ENCODE results near the gene PCTP.

PCTP gene

DNA sequence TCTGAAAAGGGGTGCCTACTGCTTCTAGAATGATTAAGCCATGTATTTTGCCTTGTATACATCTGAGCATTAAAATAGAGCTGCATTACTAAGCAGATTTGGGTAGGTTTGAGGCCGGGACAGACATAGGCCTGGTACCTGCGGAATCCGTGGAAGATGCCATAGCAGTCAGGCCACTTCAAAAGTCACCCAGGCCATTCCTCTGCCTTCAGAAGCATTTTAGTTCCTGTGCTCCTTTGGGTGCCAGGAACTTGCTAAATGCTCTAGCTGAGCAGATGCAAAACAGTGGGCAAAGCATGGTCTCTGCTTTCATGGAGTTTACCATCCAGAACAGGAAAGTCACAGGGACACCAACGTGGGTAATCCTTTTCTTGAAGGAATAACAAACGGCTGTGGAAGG is 22.5 kb upstream of the PCTP start:
- DNase-seq: no peak

DNA sequence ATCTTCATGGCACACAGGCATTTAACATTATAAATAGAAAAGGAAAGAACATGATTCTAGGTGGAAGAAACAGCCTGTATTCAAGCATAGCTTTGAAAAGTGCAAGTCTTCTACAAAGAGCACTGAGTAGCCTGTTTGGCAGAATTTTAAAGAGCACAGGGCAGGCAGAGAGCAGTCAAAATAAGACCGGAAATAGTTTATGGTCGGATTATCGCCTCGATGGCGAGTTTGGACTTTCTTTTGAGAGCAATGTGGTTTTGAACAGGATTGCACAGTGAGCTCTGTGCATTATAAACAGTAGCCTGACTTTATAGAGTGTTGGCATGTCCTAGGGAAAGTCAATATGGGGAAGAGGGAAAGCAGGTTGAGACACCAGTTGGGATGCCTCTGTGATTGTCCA is 22.0 kb upstream of the PCTP start:
- no peak for DNase-seq

DNA sequence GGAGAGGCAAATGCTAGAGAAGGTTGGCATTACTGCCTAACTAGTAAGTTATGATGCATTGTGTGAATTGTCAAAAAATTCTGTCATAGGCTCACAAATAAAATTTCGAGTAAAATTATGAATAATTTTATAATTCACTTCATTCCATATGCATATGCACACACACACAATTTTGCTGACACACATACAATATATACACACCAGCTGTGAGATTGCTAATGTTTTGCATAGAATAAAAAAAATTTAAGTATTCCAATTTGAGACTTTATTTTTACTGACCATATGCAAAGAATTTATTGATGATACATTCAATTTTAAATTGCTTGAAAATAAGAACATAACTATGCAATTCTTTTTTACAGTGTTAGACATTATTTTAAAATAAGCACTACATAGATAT is 21.4 kb upstream of the PCTP start:
- no peak for DNase-seq

DNA sequence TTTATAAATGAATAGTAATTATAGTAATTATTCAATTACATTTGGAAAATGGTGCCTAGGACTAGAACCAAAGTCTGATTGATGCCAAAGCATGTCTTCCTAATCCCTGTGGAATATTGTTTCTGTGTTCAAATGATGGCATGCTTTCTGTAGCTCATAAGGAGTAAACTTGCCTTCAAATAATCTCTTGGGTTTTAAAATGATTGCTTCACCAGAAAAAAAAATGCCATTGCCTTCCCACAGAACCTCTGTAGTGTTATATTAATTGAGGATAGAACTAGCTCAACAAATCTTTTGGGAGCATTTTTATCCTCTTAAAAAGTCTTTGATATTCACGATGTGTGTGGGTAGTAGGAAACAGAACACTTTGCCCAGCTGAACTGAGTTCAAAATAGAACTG is 20.5 kb upstream of the PCTP start:
- DNase-seq: no peak

DNA sequence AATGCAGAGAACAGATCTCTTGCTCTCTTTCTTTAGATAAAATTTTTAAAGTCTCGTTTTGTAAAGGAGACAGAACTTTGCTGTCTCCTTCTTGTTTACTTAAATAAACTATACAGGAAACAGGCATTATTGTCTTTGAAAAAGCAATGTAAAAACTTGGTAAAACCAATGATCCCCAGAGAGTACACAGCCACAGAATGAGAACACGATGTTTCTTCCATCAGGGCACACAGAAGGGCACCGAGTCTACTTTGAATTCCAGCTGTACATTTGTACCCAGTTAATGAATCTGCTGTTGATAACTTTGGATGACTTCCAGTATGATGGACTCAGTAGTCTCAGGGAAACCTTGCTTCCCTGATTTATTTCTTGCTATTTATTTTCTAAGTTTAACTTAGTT is 20.0 kb upstream of the PCTP start:
- DNase-seq: no peak

DNA sequence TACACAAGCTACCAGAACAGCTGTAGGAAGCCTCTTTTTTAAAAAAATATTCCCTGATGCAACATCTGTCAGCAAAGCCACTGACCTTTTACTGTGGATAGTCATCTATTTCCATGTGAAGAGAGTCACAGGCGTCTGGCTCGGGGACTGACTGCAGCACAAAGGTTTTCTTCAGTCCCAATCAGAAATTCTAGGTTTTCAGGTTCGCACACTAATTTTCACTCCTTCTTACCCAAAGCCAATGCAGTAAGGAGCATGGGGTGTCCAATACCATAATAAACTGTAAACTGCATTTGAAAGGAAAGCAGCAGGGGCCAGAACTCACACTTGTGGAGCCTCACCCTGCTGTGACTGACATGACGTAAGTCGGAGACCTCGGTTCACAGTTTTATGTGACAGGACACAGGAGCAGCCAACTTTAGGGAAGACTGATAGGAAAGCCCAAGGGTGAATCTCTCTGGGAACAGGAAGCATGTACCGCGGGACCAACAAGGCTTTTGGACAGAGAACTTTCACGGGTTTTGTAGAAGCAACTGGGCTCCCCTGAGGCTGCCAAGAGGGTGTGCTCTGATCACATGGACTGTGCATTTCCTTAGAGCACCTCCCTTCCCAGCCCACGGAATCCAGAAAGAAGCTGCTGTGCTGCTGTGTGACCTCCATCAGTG is 19.1 kb upstream of the PCTP start:
- DNase-seq: no peak

DNA sequence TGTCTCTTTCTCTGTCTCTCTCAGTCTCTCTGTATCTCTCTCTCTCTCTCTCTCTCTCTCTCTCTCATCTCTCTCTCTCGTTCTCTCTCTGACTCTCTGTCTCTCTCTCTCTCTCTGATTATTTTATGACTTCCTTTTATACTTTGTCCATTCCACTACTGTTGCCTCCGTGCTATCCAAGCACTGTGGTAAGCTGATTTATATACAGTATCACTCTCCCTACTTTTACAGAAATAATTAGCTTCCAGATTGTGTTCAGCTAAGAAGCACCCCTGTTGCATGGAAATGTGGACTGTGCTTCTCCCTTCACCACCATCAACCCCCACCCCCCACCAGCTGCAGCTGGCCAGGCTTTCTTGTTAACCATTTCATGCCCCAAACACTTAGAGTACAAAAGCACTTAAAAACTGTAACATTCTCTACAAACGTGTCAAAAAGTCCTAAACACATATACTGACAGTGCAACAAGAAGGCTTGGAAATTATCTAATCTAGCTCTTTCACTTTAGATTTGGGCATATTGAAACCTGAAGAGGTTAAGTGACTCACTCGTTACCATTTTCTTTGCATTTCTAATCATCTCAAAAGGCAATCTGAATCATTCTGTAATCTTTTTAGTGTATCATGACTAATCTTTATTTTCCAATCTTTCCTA is 16.6 kb upstream of the PCTP start:
- peak in 1 of 2 experiments; percentile 18 for DNase-seq

DNA sequence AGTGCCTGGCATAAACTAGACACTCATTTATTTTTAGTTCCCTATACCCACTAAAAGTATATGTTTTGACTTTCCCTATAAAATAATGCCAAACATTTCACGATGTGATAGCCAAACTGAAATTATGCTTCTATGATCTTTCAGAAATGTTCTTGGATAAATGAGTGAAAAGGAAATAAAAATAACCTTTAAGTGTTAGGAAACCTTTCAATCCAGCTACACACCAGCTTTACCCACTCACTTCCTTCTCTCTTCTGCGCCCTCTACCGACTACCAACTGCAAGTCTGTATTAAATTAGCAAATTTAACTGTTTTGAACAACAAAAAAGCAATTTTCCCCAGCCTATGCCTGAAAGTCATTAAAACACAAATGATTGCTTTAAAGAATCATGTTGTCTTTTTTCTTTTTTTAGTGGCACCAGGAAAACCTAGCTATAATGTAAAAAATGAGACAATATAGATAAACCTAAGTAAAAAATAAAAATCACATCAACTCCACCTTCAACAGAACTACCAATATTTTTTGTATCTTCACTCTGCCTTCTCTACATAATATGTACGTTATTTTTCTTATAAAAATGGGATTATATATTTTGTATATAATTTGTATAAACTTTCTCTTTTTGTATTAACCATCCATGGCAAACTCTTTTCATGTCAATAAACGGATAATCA is 15.0 kb upstream of the PCTP start:
- peak in 1 of 2 experiments; percentile 43 for DNase-seq

DNA sequence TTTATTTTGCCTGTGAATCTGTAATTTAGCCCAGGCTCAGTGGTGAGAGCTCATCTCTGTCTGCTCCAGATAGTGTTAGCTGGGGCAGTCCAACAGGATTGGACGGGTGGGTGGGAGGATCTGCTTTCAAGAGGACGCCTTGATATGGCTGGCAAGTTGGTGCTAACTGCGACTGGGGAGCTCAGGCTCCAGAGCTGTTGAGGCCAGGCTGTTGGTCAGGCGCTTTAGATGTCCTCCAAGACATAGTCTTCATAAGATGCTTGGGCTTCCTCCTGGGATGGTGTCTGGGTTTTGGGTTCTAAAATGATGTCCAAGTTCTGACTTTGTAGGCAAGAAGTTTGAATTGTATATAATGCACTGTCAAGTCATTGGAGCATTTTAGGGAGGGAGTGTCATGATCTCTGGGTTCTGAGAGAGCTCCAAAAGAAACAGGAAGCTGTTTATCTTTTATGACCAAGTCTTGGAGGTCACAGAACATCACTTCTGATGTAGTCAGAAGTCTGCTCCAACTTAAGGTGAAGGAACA is 12.8 kb upstream of the PCTP start:
- DNase-seq: no peak

GRCh38 chr17:55740511-55741355 is 10.1 kb upstream of the PCTP start:
- DNase-seq: no peak

DNA sequence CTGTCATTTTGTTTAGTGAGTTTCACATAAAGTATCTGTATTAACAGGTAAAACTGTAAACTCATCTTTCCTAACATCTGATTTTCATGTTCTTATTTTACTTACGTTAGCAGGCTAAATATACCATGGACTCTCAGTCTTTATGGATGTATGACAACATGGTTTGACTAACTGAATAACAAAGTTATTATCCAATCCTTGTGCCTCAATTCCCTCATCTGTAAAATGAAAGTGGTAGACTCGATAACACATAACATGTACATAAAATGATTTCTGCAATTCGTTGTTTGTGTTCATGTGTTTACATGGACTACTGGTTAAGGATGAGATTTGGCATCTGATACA is 9.5 kb upstream of the PCTP start:
- no peak for DNase-seq

DNA sequence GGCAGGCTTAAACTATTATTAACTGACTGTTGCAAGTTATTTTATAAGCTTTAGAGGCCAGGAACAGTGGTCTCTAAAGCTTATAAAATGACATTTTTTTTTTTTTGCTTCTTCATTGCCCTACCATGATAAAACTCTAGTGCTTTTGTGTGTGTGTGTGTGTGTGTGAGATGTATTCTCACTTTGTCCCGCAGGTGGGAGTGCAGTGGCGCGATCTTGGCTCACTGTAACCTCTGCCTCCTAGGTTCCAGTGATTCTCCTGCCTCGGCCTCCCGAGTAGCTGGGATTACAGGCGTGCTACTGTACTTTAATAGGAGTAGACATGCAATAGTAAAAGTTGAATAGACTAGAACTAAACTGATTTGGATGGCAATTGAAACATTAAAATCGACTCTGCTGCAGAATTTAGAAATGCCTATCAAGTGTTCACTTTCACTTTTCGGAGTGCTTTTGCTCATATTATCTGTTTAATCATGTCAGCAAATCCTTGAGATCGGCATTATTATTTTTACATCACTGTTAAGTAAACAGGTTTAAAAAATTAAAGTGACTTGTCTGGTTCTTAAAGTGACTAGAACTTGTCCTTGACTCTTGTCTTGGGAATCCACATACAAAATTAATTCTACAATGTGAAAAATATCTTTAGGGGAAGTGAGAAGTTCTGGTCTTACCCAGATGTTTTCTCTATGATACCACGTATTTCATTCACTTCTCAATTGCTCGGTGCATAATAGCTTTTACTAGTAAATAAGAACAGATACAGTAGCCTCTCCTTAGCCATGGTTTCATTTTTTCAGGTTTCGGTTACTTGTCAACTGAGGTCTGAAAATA is 8.4 kb upstream of the PCTP start:
- DNase-seq: no peak

DNA sequence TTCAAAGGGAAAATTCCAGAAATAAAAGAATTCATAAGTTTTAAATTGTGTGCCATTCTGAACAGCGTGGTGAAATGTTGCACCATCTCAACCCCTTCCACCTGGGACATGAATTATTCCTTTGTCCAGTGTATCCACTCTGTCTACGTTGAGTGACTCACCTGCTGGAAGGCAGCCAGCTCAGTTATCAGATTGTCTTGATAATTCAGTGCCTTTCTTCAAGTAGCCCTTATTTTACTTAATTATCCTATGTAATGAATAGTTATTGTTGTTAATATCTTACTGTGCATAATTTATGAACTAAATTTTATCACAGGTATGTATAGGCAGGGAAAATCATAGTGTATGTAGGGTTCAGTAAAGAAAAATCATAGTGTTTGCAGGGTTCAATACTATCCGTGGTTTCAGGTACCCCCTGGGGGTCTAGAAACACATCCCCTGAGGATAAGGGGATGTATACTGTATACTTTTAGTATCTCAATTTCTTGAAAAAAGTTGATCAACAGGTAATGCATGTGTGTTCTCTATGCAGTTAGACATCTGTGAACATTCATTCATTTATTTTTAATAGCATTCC is 7.7 kb upstream of the PCTP start:
- DNase-seq: peak; percentile 12 to 13

GRCh38 chr17:55745258-55745657 is 5.6 kb upstream of the PCTP start:
- no peak for DNase-seq

GRCh38 chr17:55746466-55746865 is 4.4 kb upstream of the PCTP start:
- no peak for DNase-seq

- DNase-seq: no peak
Measured at GRCh38 chr17:55747209-55747608, 3.6 kb upstream of the PCTP start.

- DNase-seq: no peak
Measured at GRCh38 chr17:55748841-55749240, 2.0 kb upstream of the PCTP start.

- no peak for DNase-seq
Measured at GRCh38 chr17:55749985-55750384, 866 bp upstream of the PCTP start.

- no peak for DNase-seq
Measured at GRCh38 chr17:55751720-55752250, 934 bp downstream of the PCTP start.

DNA sequence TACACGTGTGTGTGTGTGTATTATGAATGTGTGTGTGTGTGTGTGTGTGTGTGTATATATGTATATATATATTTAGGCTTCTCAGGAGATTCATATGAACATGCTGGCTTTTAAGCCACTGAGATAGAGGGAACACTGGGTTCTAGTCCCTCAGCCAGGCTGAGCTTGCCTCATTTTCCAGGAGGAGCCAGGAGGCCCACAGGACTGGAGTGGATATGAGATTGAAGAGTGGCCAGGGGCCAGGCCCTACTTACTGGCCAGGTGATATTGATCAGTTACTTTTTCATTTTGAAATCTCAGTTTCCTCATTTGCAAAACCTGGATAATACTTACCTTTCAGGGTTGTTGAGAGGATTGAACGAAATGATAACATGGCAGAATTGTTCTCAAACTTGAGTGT is 5.8 kb downstream of the PCTP start:
- no peak for DNase-seq

DNA sequence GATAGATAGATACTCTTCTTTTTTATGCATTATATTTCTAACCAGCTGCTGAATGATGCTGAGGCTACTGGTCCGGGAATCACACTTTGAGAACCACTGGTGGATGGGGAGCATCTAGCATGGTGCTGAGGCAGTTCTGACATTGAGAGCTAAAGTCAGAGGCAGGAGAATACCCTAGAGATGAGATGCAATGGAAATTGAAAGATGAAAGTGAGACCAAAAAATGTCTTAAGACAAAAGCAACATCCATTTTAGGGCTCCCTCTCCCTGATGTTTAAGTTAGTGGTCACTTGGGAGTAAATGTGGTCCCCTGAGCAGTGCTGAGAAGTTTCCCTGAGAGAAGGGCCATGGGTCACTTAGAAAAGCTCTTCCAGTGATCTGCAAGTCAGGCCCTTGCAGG is 6.8 kb downstream of the PCTP start:
- DNase-seq: no peak

- no peak for DNase-seq
Measured at GRCh38 chr17:55758171-55758570, 7.3 kb downstream of the PCTP start.

Data from NCI-H526 (cell line).